NCI-H1930 (cell line): ENCODE measurements around the gene B3GNT5.
A peak's percentile ranks its signal among the peaks of the same experiment; 100 is the strongest.
"Not testable (repeated sequence)": the region's sequence is repeated elsewhere in the genome, so short reads cannot be mapped to it uniquely, and the experiment has no call there.

Source experiments
- DNase-seq, 2 experiments: peaks; one replicate each; lab custom pipeline; 2025; lab: John Stamatoyannopoulos, UW

Gene B3GNT5

GRCh38 chr3:183252973-183253527 lies at the start of gene B3GNT5:
Gene B3GNT5, plus strand, starts transcription at chr3:183253253. Its CDS starts 16,546 bp downstream, at chr3:183269799.
- peak in 1 of 2 experiments; percentile 13 for DNase-seq

- DNase-seq = no peak
Measured at GRCh38 chr3:183203670-183204069, 49.4 kb upstream of the B3GNT5 start.

GRCh38 chr3:183208260-183208659 lies 44.8 kb upstream of the B3GNT5 start:
- no peak for DNase-seq

- DNase-seq = no peak
Measured at GRCh38 chr3:183208800-183209199, 44.3 kb upstream of the B3GNT5 start.

GRCh38 chr3:183210341-183210740 lies 42.7 kb upstream of the B3GNT5 start:
- no peak for DNase-seq

GRCh38 chr3:183210862-183211341 lies 42.2 kb upstream of the B3GNT5 start:
- DNase-seq = no peak

- no peak for DNase-seq
Measured at GRCh38 chr3:183211352-183211751, 41.7 kb upstream of the B3GNT5 start.

- DNase-seq = no peak
Measured at GRCh38 chr3:183212096-183212495, 41.0 kb upstream of the B3GNT5 start.

GRCh38 chr3:183212565-183212964 lies 40.5 kb upstream of the B3GNT5 start:
- no peak for DNase-seq

- no peak for DNase-seq
Measured at GRCh38 chr3:183213415-183214276, 39.4 kb upstream of the B3GNT5 start.

GRCh38 chr3:183214277-183214612 lies 38.8 kb upstream of the B3GNT5 start:
- DNase-seq = no peak

GRCh38 chr3:183215591-183216202 lies 37.4 kb upstream of the B3GNT5 start:
- DNase-seq = no peak

GRCh38 chr3:183217548-183218332 lies 35.3 kb upstream of the B3GNT5 start:
- DNase-seq = no peak

- DNase-seq = no peak
Measured at GRCh38 chr3:183218826-183219225, 34.2 kb upstream of the B3GNT5 start.

- DNase-seq = no peak
Measured at GRCh38 chr3:183220828-183221227, 32.2 kb upstream of the B3GNT5 start.

- DNase-seq = no peak
Measured at GRCh38 chr3:183222631-183223235, 30.3 kb upstream of the B3GNT5 start.

- no peak for DNase-seq
Measured at GRCh38 chr3:183224180-183224970, 28.7 kb upstream of the B3GNT5 start.

GRCh38 chr3:183226333-183226890 lies 26.6 kb upstream of the B3GNT5 start:
- no peak for DNase-seq

GRCh38 chr3:183227586-183227985 lies 25.5 kb upstream of the B3GNT5 start:
- DNase-seq = no peak

GRCh38 chr3:183229178-183229577 lies 23.9 kb upstream of the B3GNT5 start:
- DNase-seq = no peak

- DNase-seq = not testable (repeated sequence)
Measured at GRCh38 chr3:183230251-183230650, 22.8 kb upstream of the B3GNT5 start.
